Measurements from ENCODE around the gene TAS2R30.

The TAS2R30 gene

DNA sequence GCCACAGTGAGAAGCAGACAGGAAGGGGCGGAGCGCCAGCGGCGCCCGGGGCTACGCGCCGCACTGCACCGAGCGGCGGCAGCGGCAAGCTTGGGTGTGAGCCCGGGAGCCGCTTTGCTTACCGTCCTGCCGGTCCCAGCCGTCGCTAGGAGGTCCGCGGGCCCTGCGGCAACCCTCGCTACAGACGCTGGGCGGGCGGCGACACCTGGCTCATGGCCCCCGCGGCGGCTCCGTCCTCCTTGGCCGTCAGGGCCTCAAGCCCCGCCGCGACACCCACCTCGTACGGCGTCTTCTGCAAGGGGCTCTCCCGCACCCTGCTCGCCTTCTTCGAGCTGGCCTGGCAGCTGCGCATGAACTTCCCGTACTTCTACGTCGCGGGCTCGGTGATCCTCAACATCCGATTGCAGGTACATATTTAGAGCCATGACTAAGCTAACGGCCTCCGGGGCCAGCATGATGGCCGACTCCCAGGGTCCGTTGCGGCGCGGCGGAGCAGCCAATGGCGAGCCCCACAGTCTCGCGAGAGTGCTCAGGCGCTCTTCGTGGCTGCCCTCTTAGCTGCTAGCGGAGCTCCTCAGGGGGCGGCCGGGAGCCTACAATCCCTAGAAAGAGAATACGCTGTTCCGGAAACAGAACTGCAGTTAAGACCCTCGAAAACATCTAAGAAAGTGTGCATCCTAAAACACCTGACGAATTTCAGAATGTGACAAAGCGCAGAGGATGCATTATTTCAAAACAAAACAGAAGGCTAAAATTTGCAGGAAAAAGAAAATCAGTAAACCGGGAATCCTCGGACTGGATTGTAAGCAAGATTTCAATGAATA is 36.9 kb upstream of the TAS2R30 start, which contains the start of gene SMIM10L1:
Gene SMIM10L1, plus strand, starts transcription at position 50 of the 824 bp plus-strand sequence. Its CDS starts 163 bp downstream, at position 213.
- H3K4me3 ChIP-seq (ENCODE audit: low read depth, low read length), result peak within 1 kb of the TSS; percentile 83
- DNase-seq (ENCODE audit: low read depth), result peak; percentile 96
- TF ChIP-seq, protein P1, sequence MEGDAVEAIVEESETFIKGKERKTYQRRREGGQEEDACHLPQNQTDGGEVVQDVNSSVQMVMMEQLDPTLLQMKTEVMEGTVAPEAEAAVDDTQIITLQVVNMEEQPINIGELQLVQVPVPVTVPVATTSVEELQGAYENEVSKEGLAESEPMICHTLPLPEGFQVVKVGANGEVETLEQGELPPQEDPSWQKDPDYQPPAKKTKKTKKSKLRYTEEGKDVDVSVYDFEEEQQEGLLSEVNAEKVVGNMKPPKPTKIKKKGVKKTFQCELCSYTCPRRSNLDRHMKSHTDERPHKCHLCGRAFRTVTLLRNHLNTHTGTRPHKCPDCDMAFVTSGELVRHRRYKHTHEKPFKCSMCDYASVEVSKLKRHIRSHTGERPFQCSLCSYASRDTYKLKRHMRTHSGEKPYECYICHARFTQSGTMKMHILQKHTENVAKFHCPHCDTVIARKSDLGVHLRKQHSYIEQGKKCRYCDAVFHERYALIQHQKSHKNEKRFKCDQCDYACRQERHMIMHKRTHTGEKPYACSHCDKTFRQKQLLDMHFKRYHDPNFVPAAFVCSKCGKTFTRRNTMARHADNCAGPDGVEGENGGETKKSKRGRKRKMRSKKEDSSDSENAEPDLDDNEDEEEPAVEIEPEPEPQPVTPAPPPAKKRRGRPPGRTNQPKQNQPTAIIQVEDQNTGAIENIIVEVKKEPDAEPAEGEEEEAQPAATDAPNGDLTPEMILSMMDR (IDR thresholded peaks at IDR 0.05; ENCODE audit: insufficient read depth, low read depth, low read length, missing control alignments), result peak; percentile 1

DNA sequence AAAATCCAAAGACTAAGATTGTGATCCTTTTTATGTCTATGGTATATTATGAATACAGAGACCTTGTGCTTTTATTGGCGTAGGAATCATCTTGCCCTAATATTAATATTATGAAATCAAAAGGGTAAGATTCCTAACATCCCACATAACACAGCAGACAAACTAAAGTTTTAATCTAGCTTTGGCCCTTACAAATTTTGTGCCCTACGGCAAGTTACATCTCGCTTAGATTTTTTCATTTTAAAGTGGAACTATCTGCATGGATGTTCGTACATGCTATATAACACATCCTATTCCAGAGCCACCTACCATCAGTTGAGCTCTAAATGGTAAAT is 36.3 kb upstream of the TAS2R30 start:
- TF ChIP-seq, protein P1 (IDR thresholded peaks at IDR 0.05; ENCODE audit: insufficient read depth, low read depth, low read length, missing control alignments), result no peak
- DNase-seq (ENCODE audit: low read depth), result no peak
- H3K4me3 ChIP-seq (ENCODE audit: low read depth, low read length), result peak overlapping the region; percentile 83

- TF ChIP-seq, protein P1 (IDR thresholded peaks at IDR 0.05; ENCODE audit: insufficient read depth, low read depth, low read length, missing control alignments), result no peak
- no peak overlapping the region for H3K4me3 ChIP-seq (ENCODE audit: low read depth, low read length)
- no peak for DNase-seq (ENCODE audit: low read depth)
Observed at GRCh38 chr12:11166300-11166699, 31.9 kb upstream of the TAS2R30 start.

DNA sequence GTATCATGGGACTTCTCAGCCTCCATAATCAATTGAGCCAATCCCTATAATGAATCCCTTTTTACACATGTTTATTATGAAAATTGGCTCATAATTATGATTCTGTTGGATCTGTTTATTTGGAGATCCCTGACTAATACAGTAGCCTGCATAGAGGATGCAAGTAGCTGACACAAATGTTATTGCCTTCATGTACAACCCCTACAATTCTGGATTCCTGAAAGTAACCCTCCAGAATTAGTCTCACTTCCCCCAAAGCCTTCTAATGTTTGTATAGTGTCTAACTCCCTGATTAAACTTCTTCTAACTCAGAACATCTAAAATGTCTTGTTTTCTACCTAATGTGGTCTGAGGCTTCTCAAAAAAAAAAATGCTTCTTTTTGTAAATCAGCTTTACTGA is 29.9 kb upstream of the TAS2R30 start:
- H3K4me3 ChIP-seq (ENCODE audit: low read depth, low read length), result no peak overlapping the region
- no peak for DNase-seq (ENCODE audit: low read depth)
- TF ChIP-seq, protein P1 (IDR thresholded peaks at IDR 0.05; ENCODE audit: insufficient read depth, low read depth, low read length, missing control alignments), result no peak

DNA sequence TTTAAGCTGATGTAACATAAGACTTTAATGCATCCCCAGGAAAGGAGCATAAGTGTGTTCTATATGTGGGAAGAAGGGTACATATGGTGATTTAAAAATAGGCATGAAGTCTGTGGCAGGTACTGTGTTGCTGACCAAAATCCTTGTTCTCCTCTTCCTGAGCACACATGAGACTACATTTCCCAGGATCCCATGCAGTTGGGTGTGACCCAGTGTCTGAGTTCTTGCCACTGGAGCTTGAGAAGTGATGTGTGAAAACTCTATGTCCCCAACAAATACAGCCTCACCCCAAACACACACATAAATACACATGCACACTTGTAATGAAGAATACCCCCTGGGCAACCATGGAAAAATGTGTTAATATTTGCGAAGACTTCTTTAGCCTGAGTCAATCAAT is 28.1 kb upstream of the TAS2R30 start:
- DNase-seq (ENCODE audit: low read depth), result no peak
- TF ChIP-seq, protein P1 (IDR thresholded peaks at IDR 0.05; ENCODE audit: insufficient read depth, low read depth, low read length, missing control alignments), result no peak
- H3K4me3 ChIP-seq (ENCODE audit: low read depth, low read length), result no peak overlapping the region

GRCh38 chr12:11158885-11159444 is 24.5 kb upstream of the TAS2R30 start:
- TF ChIP-seq, protein P1 (IDR thresholded peaks at IDR 0.05; ENCODE audit: insufficient read depth, low read depth, low read length, missing control alignments), result no peak
- no peak overlapping the region for H3K4me3 ChIP-seq (ENCODE audit: low read depth, low read length)
- DNase-seq (ENCODE audit: low read depth), result no peak
